Peyer's patch (tissue), 4 donors: Measurements from ENCODE around the gene LRRC47. TPM values are rescaled to one million over a fixed set of nuclear protein-coding genes. Genes with fewer than 3 reads are reported as not detected.
"Not testable (repeated sequence)": the region's sequence is repeated elsewhere in the genome, so short reads cannot be mapped to it uniquely, and the experiment has no call there.

Experiments used
- DNase-seq, 3 donors: peaks; one replicate each; pipeline ENCODE4 v3.0.0-alpha.2; 2017 to 2019
- H3K27ac ChIP-seq, 4 donors: fragments of 200-600 bp; sonication (generic); one replicate each; pipeline ENCODE4 v1.5.1; 2016 to 2019
- H3K27me3 ChIP-seq, 2 donors: fragments of 200-600 bp; sonication (generic); one replicate each; pipeline ENCODE4 v1.5.1; 2019
- H3K36me3 ChIP-seq, 3 donors: fragments of 200-600 bp; sonication (generic); one replicate each; pipeline ENCODE4 v1.5.1; 2016 to 2019
- H3K4me1 ChIP-seq, 4 donors: fragments of 200-600 bp; sonication (generic); one replicate each; pipeline ENCODE4 v1.5.1; 2016 to 2019
- H3K4me3 ChIP-seq, 4 donors: fragments of 200-600 bp; sonication (generic); 1 replicate in 3 of 4; 2 replicates in 1 of 4; pipeline ENCODE4 v1.5.1; 2016 to 2019; ENCODE audit warnings: mild to moderate bottlenecking in 1 of 4
- H3K9me3 ChIP-seq, 4 donors: fragments of 200-600 bp; sonication (generic); one replicate each; pipeline ENCODE4 v1.5.1; 2016 to 2019; ENCODE audit warnings: mild to moderate bottlenecking in 1 of 4
- CTCF ChIP-seq, 6 experiments: fragments of 450-650 bp in 4 of 6; fragments of 200-600 bp in 2 of 6; sonication (generic) in 1 of 6; IDR thresholded peaks; one replicate each; pipeline ENCODE4 v1.5.1; 2017 to 2019; ENCODE audit warnings: antibody characterized with exemption in 6 of 6, mild to moderate bottlenecking in 3 of 6, moderate library complexity in 1 of 6
- POLR2A ChIP-seq, 2 donors: fragments of 450-650 bp; IDR thresholded peaks; one replicate each; pipeline ENCODE4 v1.5.1; 2017; ENCODE audit warnings: antibody characterized with exemption in 2 of 2, mild to moderate bottlenecking in 2 of 2, moderate library complexity in 2 of 2
- total RNA-seq, 4 donors: library from RNA; depleted of rRNA; stranded (reverse); fragments of >200 nt; gene quantifications; one replicate each; pipeline ENCODE4 v1.1.0, GENCODE V29; 2016

Gene LRRC47
- total RNA-seq, 4 donors from 2014 or later = 31.3 to 99.0 (median 40.8) TPM

- no peak overlapping the region for H3K4me3 ChIP-seq
- no peak overlapping the region for H3K27ac ChIP-seq
- H3K36me3 ChIP-seq = no peaks in the 10 kb centered on the region
- no peaks in the 10 kb centered on the region for H3K9me3 ChIP-seq
- no peak for DNase-seq
- H3K27me3 ChIP-seq = no peaks in the 10 kb centered on the region
- no peaks in the 10 kb centered on the region for H3K4me1 ChIP-seq
- TF ChIP-seq CTCF (IDR thresholded peaks at IDR 0.05) (no peak), POLR2A (IDR thresholded peaks at IDR 0.05) (no peak)
Observed at GRCh38 chr1:3805038-3805437, 8.7 kb upstream of the LRRC47 start.

- not testable (repeated sequence) for H3K27me3 ChIP-seq, H3K4me3 ChIP-seq, H3K4me1 ChIP-seq, H3K36me3 ChIP-seq, DNase-seq, H3K27ac ChIP-seq, H3K9me3 ChIP-seq
Observed at GRCh38 chr1:3804627-3804944, 8.3 kb upstream of the LRRC47 start.

- H3K36me3 ChIP-seq = no peaks in the 10 kb centered on the region
- DNase-seq = no peak
Observed at GRCh38 chr1:3803905-3804626, 7.8 kb upstream of the LRRC47 start.

GRCh38 chr1:3800795-3801194 lies 4.5 kb upstream of the LRRC47 start:
- not testable (repeated sequence) for H3K9me3 ChIP-seq

More at GRCh38 chr1:3803905-3804626, 7.8 kb upstream of the LRRC47 start:
- H3K27ac ChIP-seq = no peak overlapping the region
- TF ChIP-seq CTCF (IDR thresholded peaks at IDR 0.05) = no peak
- TF ChIP-seq POLR2A (IDR thresholded peaks at IDR 0.05) = no peak
- H3K4me1 ChIP-seq = no peaks in the 10 kb centered on the region
- no peaks in the 10 kb centered on the region for H3K9me3 ChIP-seq
- H3K4me3 ChIP-seq = no peak overlapping the region
- no peaks in the 10 kb centered on the region for H3K27me3 ChIP-seq

GRCh38 chr1:3799976-3800685 lies 3.8 kb upstream of the LRRC47 start:
- no peak for DNase-seq
- Histone ChIP-seq H3K4me1 (peaks cover 0 to 7% (median 6%) of the 10 kb centered on the region in 4 donors), H3K27ac (no peak overlapping the region), H3K27me3 (no peaks in the 10 kb centered on the region), H3K36me3 (no peaks in the 10 kb centered on the region), H3K9me3 (no peaks in the 10 kb centered on the region), H3K4me3 (no peak overlapping the region)
- no peak for TF ChIP-seq POLR2A (IDR thresholded peaks at IDR 0.05)
- no peak for TF ChIP-seq CTCF (IDR thresholded peaks at IDR 0.05)

More at GRCh38 chr1:3800795-3801194, 4.5 kb upstream of the LRRC47 start:
- H3K27me3 ChIP-seq, H3K36me3 ChIP-seq, DNase-seq, H3K27ac ChIP-seq, H3K4me3 ChIP-seq, H3K4me1 ChIP-seq: not testable (repeated sequence)

GRCh38 chr1:3795453-3796214 lies 664 bp downstream of the LRRC47 start:
- TF ChIP-seq POLR2A (IDR thresholded peaks at IDR 0.05) (no peak), CTCF (IDR thresholded peaks at IDR 0.05) (no peak)
- no peak for DNase-seq
- no peaks in the 10 kb centered on the region for H3K9me3 ChIP-seq
- H3K4me1 ChIP-seq = peaks cover 3 to 31% (median 16%) of the 10 kb centered on the region in 4 donors
- H3K27ac ChIP-seq = peak overlapping the region; percentile 18 to 71 (median 43)
- H3K36me3 ChIP-seq = peaks cover 0 to 7% (median 0%) of the 10 kb centered on the region in 3 donors
- peak overlapping the region; percentile 69 to 98 (median 98) for H3K4me3 ChIP-seq
- no peaks in the 10 kb centered on the region for H3K27me3 ChIP-seq
